Esophagus muscularis mucosa (tissue), 4 donors: Measurements from ENCODE around the gene HOXC10. TPM values are rescaled to one million over a fixed set of nuclear protein-coding genes. Genes with fewer than 3 reads are reported as not detected.

ENCODE experiments used
- DNase-seq: peaks from one replicate; pipeline ENCODE4 v3.0.0-alpha.2; 2017; ENCODE audit errors: extremely low spot score
- H3K27ac ChIP-seq, 4 donors: fragments of 200-600 bp; sonication (generic); replicated peaks in 1 of 4; 1 replicate in 3 of 4; 2 replicates in 1 of 4; pipeline ENCODE4 v1.5.1; 2016 to 2019; ENCODE audit warnings: mild to moderate bottlenecking in 1 of 4
- H3K27me3 ChIP-seq, 4 donors: fragments of 200-600 bp; sonication (generic); one replicate each; pipeline versions ENCODE4 v1.5.1 to v1.6.0; 2016 to 2019
- H3K36me3 ChIP-seq, 4 donors: fragments of 200-600 bp; sonication (generic); one replicate each; pipeline ENCODE4 v1.5.1; 2016 to 2019
- H3K4me1 ChIP-seq, 4 donors: fragments of 200-600 bp; sonication (generic); one replicate each; pipeline ENCODE4 v1.5.1; 2016 to 2019
- H3K4me3 ChIP-seq, 4 donors: fragments of 200-600 bp; sonication (generic); 1 replicate in 2 of 4; 2 replicates in 2 of 4; pipeline ENCODE4 v1.5.1; 2016 to 2019; ENCODE audit warnings: mild to moderate bottlenecking in 4 of 4, moderate library complexity in 1 of 4
- H3K9me3 ChIP-seq, 4 donors: fragments of 200-600 bp; sonication (generic); 1 replicate in 3 of 4; 2 replicates in 1 of 4; pipeline ENCODE4 v1.5.1; 2016 to 2019
- CTCF ChIP-seq, 3 experiments: fragments of 200-600 bp in 2 of 3; fragments of 450-650 bp in 1 of 3; sonication (generic) in 2 of 3; IDR thresholded peaks; one replicate each; pipeline ENCODE4 v1.5.1; 2017 to 2019; ENCODE audit warnings: antibody characterized with exemption in 3 of 3, mild to moderate bottlenecking in 2 of 3, moderate library complexity in 1 of 3
- EP300 ChIP-seq: sonication (generic); formaldehyde crosslinking; IDR thresholded peaks from one replicate; pipeline ENCODE4 v1.6.1; 2017; ENCODE audit warnings: antibody characterized with exemption
- POLR2A ChIP-seq: fragments of 450-650 bp; IDR thresholded peaks from one replicate; pipeline ENCODE4 v1.6.1; 2017; ENCODE audit warnings: antibody characterized with exemption, moderate library complexity, mild to moderate bottlenecking, low read depth
- POLR2AphosphoS5 ChIP-seq, 2 donors: sonication (generic); formaldehyde crosslinking; IDR thresholded peaks; one replicate each; pipeline ENCODE4 v1.6.1; 2017; ENCODE audit warnings: antibody characterized with exemption in 2 of 2
- WGBS: methylation state at CpG from one replicate; pipeline ENCODE4 v1.1.5; 2018; 5-methylcytosine and 5-hydroxymethylcytosine counted together
- intact Hi-C: fragments of 100-400 bp; cut with DNase I; formaldehyde crosslinking; loops from one replicate; pipeline ENCODE4 v1.15.1; 2023
- total RNA-seq, 4 donors: library from RNA; depleted of rRNA; stranded (reverse); fragments of >200 nt; gene quantifications; one replicate each; pipeline versions ENCODE4 v1.1.0 to v1.2.1, GENCODE V29; 2016

HOXC10 gene
- total RNA-seq, 4 donors from 2014 or later = not detected

GRCh38 chr12:54034785-54035310 lies 49.9 kb downstream of the HOXC10 start:
- intact Hi-C loops = loop anchor here (5.0 kb wide), 1 partner anchor 92 kb away; no protein-coding TSS in a partner anchor
- H3K9me3 ChIP-seq = no peaks in the 10 kb centered on the region
- peaks cover 14 to 48% (median 31%) of the 10 kb centered on the region in 4 donors for H3K4me1 ChIP-seq
- TF ChIP-seq EP300 (no peak), POLR2A (no peak), POLR2AphosphoS5 (IDR thresholded peaks at IDR 0.05) (no peak), CTCF (IDR thresholded peaks at IDR 0.05) (no peak)
- H3K27me3 ChIP-seq = peaks cover 0 to 69% (median 8%) of the 10 kb centered on the region in 4 donors
- peak overlapping the region in 2 of 4 donors; percentile 71 to 78 for H3K27ac ChIP-seq
- peak overlapping the region in 3 of 4 donors; percentile 50 to 69 (median 61) for H3K4me3 ChIP-seq
- no peak for DNase-seq
- WGBS = 88% methylated on average over 10 of the region's 22 CpGs
- H3K36me3 ChIP-seq = no peaks in the 10 kb centered on the region

GRCh38 chr12:54035568-54036264 lies 50.8 kb downstream of the HOXC10 start:
- no peaks in the 10 kb centered on the region for H3K36me3 ChIP-seq
- intact Hi-C loops = no loop called here
- no peak for DNase-seq
- H3K4me3 ChIP-seq = no peak overlapping the region
- WGBS = 66% methylated on average over 5 of the region's 6 CpGs
- peaks cover 0 to 60% (median under 1%) of the 10 kb centered on the region in 4 donors for H3K27me3 ChIP-seq
- no peaks in the 10 kb centered on the region for H3K9me3 ChIP-seq
- H3K27ac ChIP-seq = no peak overlapping the region
- H3K4me1 ChIP-seq = peaks cover 14 to 46% (median 30%) of the 10 kb centered on the region in 4 donors
- TF ChIP-seq POLR2AphosphoS5 (IDR thresholded peaks at IDR 0.05) (no peak), EP300 (no peak), POLR2A (no peak), CTCF (IDR thresholded peaks at IDR 0.05) (no peak)

DNA sequence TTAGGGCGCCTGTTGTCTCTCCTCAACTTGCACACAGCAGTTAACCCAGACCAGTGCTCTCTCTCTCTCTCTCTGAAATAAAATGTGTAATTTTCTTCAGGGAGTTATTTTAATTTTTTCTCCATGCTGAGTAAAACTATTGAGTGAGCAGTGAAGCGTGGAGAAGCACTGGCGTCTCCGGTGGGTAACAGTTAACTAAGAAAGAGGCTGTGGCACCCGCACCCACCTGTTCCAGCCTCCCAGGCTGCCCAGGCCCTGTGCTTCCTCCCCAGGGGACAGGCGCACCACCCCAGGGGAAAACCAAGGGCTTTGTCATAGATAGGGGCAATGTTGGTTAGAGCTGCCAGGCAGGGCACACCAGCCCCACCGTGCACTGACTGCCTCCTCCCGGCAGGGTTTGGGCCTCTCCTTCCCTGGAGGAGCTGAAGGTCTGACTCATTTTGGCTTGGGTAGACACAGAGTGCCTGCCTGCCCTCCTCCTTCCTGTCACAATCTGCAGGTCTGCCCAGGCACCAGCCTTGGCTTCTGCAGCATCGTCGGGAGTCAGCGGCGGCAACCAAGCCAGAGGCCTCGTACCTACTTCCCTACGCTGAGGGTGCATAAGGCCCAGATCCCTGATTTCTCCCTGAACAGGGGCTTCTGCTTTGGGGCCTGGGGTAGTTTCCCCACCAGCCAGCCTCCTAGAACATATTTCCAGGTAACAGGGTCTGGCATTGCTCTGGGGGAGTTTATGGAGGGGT lies 51.8 kb downstream of the HOXC10 start:
- Histone ChIP-seq H3K36me3 (no peaks in the 10 kb centered on the region), H3K27me3 (peaks cover 0 to 49% (median 0%) of the 10 kb centered on the region in 4 donors), H3K4me3 (no peak overlapping the region), H3K27ac (no peak overlapping the region), H3K9me3 (no peaks in the 10 kb centered on the region), H3K4me1 (peaks cover 9 to 42% (median 30%) of the 10 kb centered on the region in 4 donors)
- 86% methylated on average over 13 of the region's 14 CpGs for WGBS
- intact Hi-C loops = no loop called here
- DNase-seq = no peak
- TF ChIP-seq EP300 = no peak
- peak in 1 of 3 experiments; percentile 18 for TF ChIP-seq CTCF (IDR thresholded peaks at IDR 0.05)

DNA sequence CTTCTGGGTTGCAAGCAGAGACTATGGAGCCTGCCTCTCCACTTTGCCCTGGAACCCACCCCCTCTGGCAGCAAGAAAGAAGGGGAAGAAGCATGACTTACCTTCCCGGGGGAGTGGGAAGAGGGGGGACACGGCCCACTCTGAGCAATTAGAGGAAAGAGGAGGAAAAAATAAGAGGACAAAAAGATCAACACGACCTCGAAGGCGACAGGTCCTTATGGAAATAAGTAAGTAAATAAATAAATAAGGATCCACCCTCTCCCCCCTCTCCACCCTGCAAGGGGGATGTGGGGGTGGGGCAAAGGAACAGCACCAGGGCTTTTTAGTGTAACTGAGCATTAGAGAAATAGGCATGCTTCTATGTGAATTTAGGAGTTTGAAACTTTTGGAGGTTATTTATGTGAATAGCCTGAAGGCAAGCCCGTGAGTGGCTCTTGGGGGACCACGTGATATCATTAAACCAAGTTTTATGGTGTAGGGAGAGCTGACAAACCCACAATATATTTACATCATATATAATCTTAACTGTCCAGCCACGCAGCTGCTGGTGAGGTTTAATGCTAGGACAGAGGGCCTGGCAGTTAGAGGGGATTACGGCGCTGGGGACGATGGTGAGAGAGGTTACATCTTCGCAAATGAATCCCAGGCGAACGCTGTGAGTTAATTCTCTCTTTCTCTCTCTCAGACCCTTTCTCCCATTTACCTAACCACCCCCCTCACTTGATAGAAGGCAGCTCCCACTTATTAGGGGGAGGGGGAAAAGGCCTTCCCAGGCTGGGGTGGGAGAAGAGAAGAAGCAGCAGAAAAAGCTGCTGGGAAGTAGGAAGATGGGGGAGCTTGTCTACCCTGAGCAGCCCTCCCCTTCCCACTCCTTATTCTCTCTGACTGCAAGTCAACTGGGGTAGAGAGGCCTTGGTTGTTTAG lies 52.7 kb downstream of the HOXC10 start:
- WGBS = 72% methylated on average over 14 of the region's 14 CpGs
- no peak for DNase-seq
- H3K27ac ChIP-seq = peak overlapping the region in 2 of 4 donors; percentile 63 to 69

More for the DNA sequence above, 52.7 kb downstream of the HOXC10 start:
- peaks cover 9 to 42% (median 28%) of the 10 kb centered on the region in 4 donors for H3K4me1 ChIP-seq
- H3K36me3 ChIP-seq = no peaks in the 10 kb centered on the region
- H3K9me3 ChIP-seq = no peaks in the 10 kb centered on the region
- H3K4me3 ChIP-seq = no peak overlapping the region
- H3K27me3 ChIP-seq = peaks cover 0 to 41% (median 0%) of the 10 kb centered on the region in 4 donors
- intact Hi-C loops = no loop called here
- TF ChIP-seq EP300 (no peak), CTCF (IDR thresholded peaks at IDR 0.05) (no peak), POLR2A (no peak), POLR2AphosphoS5 (IDR thresholded peaks at IDR 0.05) (no peak)
